Heart left ventricle (tissue), 13 donors: ENCODE measurements around the gene SLC26A1.

Source experiments
- CTCF ChIP-seq, 12 donors: fragments of 200-600 bp; sonication (generic) in 4 of 12; IDR thresholded peaks; one replicate each; pipeline versions ENCODE4 v1.5.0 to v1.8.0; 2018 to 2022; ENCODE audit warnings: antibody characterized with exemption in 12 of 12, mild to moderate bottlenecking in 5 of 12
- POLR2A ChIP-seq, 2 donors: fragments of 450-650 bp; IDR thresholded peaks; one replicate each; pipeline ENCODE4 v1.6.1; 2017; ENCODE audit warnings: antibody characterized with exemption in 2 of 2, mild to moderate bottlenecking in 2 of 2, moderate library complexity in 2 of 2
- donor health status: ischemic (EF 13 %, LVEDD 7.1; RV severe dilation, severe dysfunction).
- donor health status: DM: no; HTN: yes; CAD: no.
- donor health status: DM: no; HTN: no; CAD: no.
- donor health status: ischemic (EF 25% LVEDD 6.9; RV normal size, moderate dysfunction).
- donor health status: ischemic (EF 25% LVEDD 5.7; RV mildly dilated, moderate dysfunction).
- donor health status: ischemic (EF 35%, LVEDD 5.7; RV mildly dilated, moderate dysfunction).
- donor health status: nonischemic (EF 11% LVEDD 7.7; RV severe dilation, severe dysfunction).
- donor health status: DM: yes; HTN: yes; CAD: no.
- donor health status: PGD.
- donor health status: ischemic (EF 29% LVEDD 5.4; RV normal size, mild dysfunction).
- donor health status: nonischemic (EF 23%, LVEDD 6.1; RV moderate dilation, normal function).

GRCh38 chr4:1026115-1026514 lies 32.9 kb upstream of the SLC26A1 start:
- TF ChIP-seq CTCF (IDR thresholded peaks at IDR 0.05) (no peak), POLR2A (IDR thresholded peaks at IDR 0.05) (no peak)
